KMS-11 (cell line): ENCODE results near the gene KAZN.

Source experiments
- H2AFZ ChIP-seq: fragments of 200-600 bp; sonication (generic); 2 replicates; pipeline ENCODE4 v1.6.1; 2016; ENCODE audit warnings: antibody characterized with exemption, mixed run types, low read depth
- H3K27ac ChIP-seq: fragments of 200-600 bp; sonication (generic); 2 replicates; pipeline ENCODE4 v1.6.1; 2016; ENCODE audit warnings: mild to moderate bottlenecking, mixed run types
- H3K27me3 ChIP-seq: fragments of 200-600 bp; sonication (generic); 2 replicates; pipeline ENCODE4 v1.6.1; 2017; ENCODE audit warnings: mild to moderate bottlenecking, low read depth, mixed run types, moderate library complexity; ENCODE audit not compliant: insufficient read depth
- H3K36me3 ChIP-seq: fragments of 200-600 bp; sonication (generic); 2 replicates; pipeline ENCODE4 v1.6.1; 2017; ENCODE audit warnings: mild to moderate bottlenecking, mixed run types; ENCODE audit not compliant: insufficient read depth
- H3K4me1 ChIP-seq: fragments of 200-600 bp; sonication (generic); 2 replicates; pipeline ENCODE4 v1.6.1; 2016; ENCODE audit warnings: mild to moderate bottlenecking, low read depth, mixed run types; ENCODE audit not compliant: poor library complexity, severe bottlenecking
- H3K4me2 ChIP-seq: fragments of 200-600 bp; sonication (generic); 2 replicates; pipeline ENCODE4 v1.7.0; 2016; ENCODE audit warnings: mild to moderate bottlenecking, mixed run types
- H3K4me3 ChIP-seq: fragments of 200-600 bp; sonication (generic); IDR thresholded peaks from 2 replicates; pipeline ENCODE4 v1.6.1; 2017; ENCODE audit warnings: low read depth, low read length, mixed read lengths; ENCODE audit not compliant: insufficient read depth
- H3K79me2 ChIP-seq: fragments of 200-600 bp; sonication (generic); 2 replicates; pipeline ENCODE4 v1.6.1; 2016; ENCODE audit warnings: low read depth, mixed run types; ENCODE audit not compliant: insufficient read depth
- H3K9ac ChIP-seq: fragments of 200-600 bp; sonication (generic); 2 replicates; pipeline ENCODE4 v1.6.1; 2016; ENCODE audit warnings: mild to moderate bottlenecking, mixed run types
- H4K20me1 ChIP-seq: fragments of 200-600 bp; sonication (generic); 2 replicates; pipeline ENCODE4 v1.6.1; 2016; ENCODE audit warnings: mild to moderate bottlenecking, mixed run types; ENCODE audit not compliant: insufficient read depth
- TF ChIP-seq, protein P1 (sequence below): fragments of 200-600 bp; sonication (generic); conservative IDR thresholded peaks from 2 replicates; pipeline ENCODE4 v1.6.1; 2017; ENCODE audit warnings: low read depth, mild to moderate bottlenecking, antibody characterized with exemption, low read length, moderate library complexity, mixed read lengths

KAZN gene

DNA sequence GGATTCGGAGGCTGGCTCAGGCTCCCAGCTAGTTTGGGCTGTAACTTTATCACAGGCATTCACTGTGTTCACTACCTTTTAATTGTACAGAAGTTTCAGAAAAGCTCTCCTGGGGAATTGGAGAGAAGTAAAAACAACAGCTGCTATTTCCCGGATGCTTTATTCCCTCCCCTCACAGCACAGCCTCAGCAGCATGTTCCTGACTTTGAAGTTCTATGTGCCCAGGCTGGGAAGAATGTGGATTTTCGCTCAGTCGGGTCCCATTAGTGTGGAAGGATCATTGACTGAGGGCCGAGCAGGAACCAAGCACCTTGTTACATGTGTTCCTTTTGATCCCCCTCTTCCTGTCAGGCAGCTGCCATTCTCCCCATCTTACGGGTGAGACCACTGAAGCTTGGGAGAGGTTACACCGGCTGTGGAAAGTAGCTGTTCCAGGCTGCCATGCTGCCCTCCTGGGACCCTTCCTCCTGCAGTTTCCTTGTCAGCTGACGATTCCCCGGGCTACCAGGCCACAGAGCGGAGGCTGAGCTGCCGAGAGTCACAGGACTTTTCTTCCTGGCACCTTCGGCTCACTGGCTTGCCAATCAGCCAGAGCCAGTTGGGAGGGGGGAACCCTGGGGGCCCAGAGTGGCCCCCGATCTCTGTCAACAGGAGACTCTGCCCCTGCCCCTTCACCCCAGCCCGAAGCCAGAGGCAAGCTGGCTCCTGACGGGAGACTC is 331.9 kb downstream of the KAZN start:
- no peak overlapping the region for H3K9ac ChIP-seq
- H3K36me3 ChIP-seq, result no peaks in the 10 kb centered on the region
- H3K79me2 ChIP-seq, result no peaks in the 10 kb centered on the region
- peaks cover 13% of the 10 kb centered on the region; the same call in 1 of the 2 replicates for H3K27me3 ChIP-seq
- H3K27ac ChIP-seq, result no peak overlapping the region
- no peak overlapping the region for H3K4me2 ChIP-seq
- H4K20me1 ChIP-seq, result no peaks in the 10 kb centered on the region
- TF ChIP-seq, protein P1, sequence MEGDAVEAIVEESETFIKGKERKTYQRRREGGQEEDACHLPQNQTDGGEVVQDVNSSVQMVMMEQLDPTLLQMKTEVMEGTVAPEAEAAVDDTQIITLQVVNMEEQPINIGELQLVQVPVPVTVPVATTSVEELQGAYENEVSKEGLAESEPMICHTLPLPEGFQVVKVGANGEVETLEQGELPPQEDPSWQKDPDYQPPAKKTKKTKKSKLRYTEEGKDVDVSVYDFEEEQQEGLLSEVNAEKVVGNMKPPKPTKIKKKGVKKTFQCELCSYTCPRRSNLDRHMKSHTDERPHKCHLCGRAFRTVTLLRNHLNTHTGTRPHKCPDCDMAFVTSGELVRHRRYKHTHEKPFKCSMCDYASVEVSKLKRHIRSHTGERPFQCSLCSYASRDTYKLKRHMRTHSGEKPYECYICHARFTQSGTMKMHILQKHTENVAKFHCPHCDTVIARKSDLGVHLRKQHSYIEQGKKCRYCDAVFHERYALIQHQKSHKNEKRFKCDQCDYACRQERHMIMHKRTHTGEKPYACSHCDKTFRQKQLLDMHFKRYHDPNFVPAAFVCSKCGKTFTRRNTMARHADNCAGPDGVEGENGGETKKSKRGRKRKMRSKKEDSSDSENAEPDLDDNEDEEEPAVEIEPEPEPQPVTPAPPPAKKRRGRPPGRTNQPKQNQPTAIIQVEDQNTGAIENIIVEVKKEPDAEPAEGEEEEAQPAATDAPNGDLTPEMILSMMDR, result no peak
- no peak overlapping the region for H3K4me3 ChIP-seq
- H2AFZ ChIP-seq, result no peak overlapping the region
- H3K4me1 ChIP-seq, result no peaks in the 10 kb centered on the region

DNA sequence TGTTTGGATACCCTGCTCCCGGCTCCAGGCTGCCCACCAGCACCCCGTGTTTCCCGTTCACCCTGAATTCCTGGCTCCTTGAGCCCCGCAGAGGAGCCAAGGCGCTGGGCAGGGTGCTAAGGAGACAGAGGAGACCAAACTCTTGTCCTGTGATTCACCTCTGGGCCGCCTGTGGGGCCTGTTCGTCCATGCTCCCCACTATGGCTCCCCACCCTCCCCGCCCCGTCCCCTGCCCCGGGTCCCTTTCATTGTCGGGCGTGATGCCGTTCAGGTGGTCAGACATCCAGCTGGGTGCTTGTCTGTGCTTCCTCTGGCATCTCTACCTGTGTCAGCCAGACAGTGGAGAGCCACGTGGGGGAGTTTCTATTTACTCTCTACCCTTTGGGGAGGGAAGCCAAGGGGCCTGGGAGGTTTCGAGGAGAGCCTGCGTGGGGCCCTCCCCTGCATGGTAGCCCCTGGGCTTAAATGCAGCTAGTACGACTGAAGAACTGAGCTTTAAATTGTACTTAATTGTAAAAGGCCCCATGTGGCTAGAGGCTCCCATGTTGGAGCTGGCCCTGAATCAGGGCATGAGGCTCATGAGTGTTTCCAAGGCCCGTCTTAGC is 333.7 kb downstream of the KAZN start:
- no peak overlapping the region for H3K9ac ChIP-seq
- H3K79me2 ChIP-seq, result no peaks in the 10 kb centered on the region
- no peak overlapping the region for H3K4me2 ChIP-seq
- H3K4me1 ChIP-seq, result no peaks in the 10 kb centered on the region
- no peak overlapping the region for H2AFZ ChIP-seq
- TF ChIP-seq, protein P1, result no peak
- no peak overlapping the region for H3K27ac ChIP-seq
- H3K36me3 ChIP-seq, result no peaks in the 10 kb centered on the region
- H4K20me1 ChIP-seq, result no peaks in the 10 kb centered on the region
- no peak overlapping the region for H3K4me3 ChIP-seq
- H3K27me3 ChIP-seq, result peaks cover under 1% of the 10 kb centered on the region; the same call in 1 of the 2 replicates

- Histone ChIP-seq H3K27ac (no peak overlapping the region), H3K36me3 (no peaks in the 10 kb centered on the region), H2AFZ (no peak overlapping the region), H3K79me2 (no peaks in the 10 kb centered on the region), H3K4me2 (no peak overlapping the region), H4K20me1 (no peaks in the 10 kb centered on the region), H3K9ac (no peak overlapping the region), H3K27me3 (0 out of 2 replicates have a peak, but pooled peaks cover 3% of the 10 kb centered on the region), H3K4me1 (no peaks in the 10 kb centered on the region), H3K4me3 (no peak overlapping the region)
- TF ChIP-seq, protein P1, result no peak
Observed at GRCh38 chr1:14934867-14935266, 336.4 kb downstream of the KAZN start.

DNA sequence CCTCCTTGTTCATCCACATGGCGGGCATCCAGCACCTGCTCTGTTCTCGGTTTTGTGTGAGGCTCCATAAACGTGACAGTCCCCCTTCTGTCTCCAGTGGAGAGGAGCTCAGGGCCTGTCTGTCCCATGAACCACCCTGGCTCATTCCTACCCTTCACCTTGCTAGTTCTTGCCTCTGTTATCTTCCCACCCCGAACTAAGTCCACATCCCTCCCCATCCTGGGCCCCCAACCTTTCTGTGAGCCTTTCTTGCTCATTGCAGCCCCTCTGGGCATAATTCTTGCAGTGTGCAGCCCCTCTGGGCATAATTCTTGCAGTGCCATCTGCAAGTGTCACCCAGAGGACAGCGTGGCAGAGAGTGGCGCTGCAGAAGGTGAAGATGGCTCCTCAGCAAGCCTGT is 338.3 kb downstream of the KAZN start:
- no peaks in the 10 kb centered on the region for H4K20me1 ChIP-seq
- TF ChIP-seq, protein P1, result no peak

More for the DNA sequence above, 338.3 kb downstream of the KAZN start:
- Histone ChIP-seq H3K4me3 (no peak overlapping the region), H3K9ac (no peak overlapping the region), H3K27me3 (0 out of 2 replicates have a peak, but pooled peaks cover 3% of the 10 kb centered on the region), H3K27ac (no peak overlapping the region), H3K4me1 (no peaks in the 10 kb centered on the region), H2AFZ (no peak overlapping the region), H3K79me2 (no peaks in the 10 kb centered on the region), H3K36me3 (no peaks in the 10 kb centered on the region), H3K4me2 (no peak overlapping the region)
